ENCODE measurements around the gene NDUFB7.
A peak's percentile ranks its signal among the peaks of the same experiment; 100 is the strongest.

NDUFB7 gene

GRCh38 chr19:14576363-14576762 is 4.5 kb upstream of the NDUFB7 start:
- no peak overlapping the region for H3K14ac ChIP-seq (ENCODE audit: low read length)
- H3K36me3 ChIP-seq (ENCODE audit: control insufficient read depth in 1 of 2, insufficient read depth in 2 of 2, low read length in 2 of 2): no peaks in the 10 kb centered on the region
- H4K8ac ChIP-seq (ENCODE audit: low read depth, low read length): no peak overlapping the region
- H3K23ac ChIP-seq (ENCODE audit: low read length): no peak overlapping the region
- H4K12ac ChIP-seq (ENCODE audit: low read depth, low read length): no peak overlapping the region
- no peak overlapping the region for H3K4ac ChIP-seq (ENCODE audit: low read depth, low read length)
- H3K4me3 ChIP-seq (ENCODE audit: low read depth, low read length): no peak overlapping the region
- no peak overlapping the region for H2AFZ ChIP-seq (ENCODE audit: insufficient read depth, low read length, poor library complexity)
- no peak overlapping the region for H3K9ac ChIP-seq (ENCODE audit: low read length)
- no peak overlapping the region for H2AK5ac ChIP-seq (ENCODE audit: low read length)
- no peak overlapping the region for H3K27ac ChIP-seq (ENCODE audit: low read depth, low read length)
- peaks cover 0 to 2% of the 10 kb centered on the region in 2 experiments for H3K4me1 ChIP-seq (ENCODE audit: control insufficient read depth in 1 of 2, insufficient read depth in 2 of 2, low read length in 2 of 2)
- no peak overlapping the region for H2BK120ac ChIP-seq (ENCODE audit: insufficient read depth, low read length, poor library complexity)
- H3K27me3 ChIP-seq (ENCODE audit: insufficient read depth, low read length): no peaks in the 10 kb centered on the region
- no peak overlapping the region for H3K4me2 ChIP-seq (ENCODE audit: low read length)
- WGBS (ENCODE audit: extremely low coverage, insufficient coverage, insufficient read length): no CpG with 5 or more reads among the region's 8 CpGs
- H3K79me1 ChIP-seq (ENCODE audit: low read length): peaks cover 5% of the 10 kb centered on the region
- no peak for DNase-seq
- peaks cover 5% of the 10 kb centered on the region for H3K79me2 ChIP-seq (ENCODE audit: control insufficient read depth, insufficient read depth, low read length, poor library complexity)
- H3K18ac ChIP-seq (ENCODE audit: low read length): no peak overlapping the region
- no peak overlapping the region for H2BK12ac ChIP-seq (ENCODE audit: low read length)
- no peak overlapping the region for H4K91ac ChIP-seq (ENCODE audit: low read depth, low read length)
- no peak overlapping the region for H2BK5ac ChIP-seq (ENCODE audit: low read depth, low read length, poor library complexity)
- H3K9me3 ChIP-seq (ENCODE audit: insufficient read depth, low read depth, low read length): peaks cover 5% of the 10 kb centered on the region

DNA sequence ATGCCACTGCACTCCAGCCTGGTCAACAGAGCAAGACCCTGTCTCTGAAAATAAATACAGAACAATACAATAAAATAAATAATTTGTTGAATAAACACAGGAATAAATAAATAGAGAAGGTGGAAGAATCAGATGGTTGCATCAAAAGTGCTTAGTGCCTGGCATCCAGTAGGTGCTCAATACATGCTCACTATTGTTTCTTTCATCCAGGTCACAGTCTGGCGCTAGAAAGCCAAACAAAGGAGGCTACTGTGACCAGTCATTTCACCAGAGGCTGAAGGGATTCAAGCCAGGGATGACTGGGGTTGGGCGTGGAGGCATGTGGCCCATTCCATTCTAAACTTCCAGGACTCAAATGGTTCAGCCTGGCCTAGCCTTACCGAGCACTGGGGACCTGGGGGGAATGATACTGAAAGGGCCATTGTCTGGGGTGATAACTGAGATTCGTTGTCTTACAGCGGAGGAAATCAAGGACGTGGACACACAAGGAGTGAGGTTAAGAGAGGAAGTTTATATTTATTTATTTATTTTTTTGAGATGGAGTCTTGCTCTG is 3.6 kb upstream of the NDUFB7 start:
- WGBS (ENCODE audit: extremely low coverage, insufficient coverage, insufficient read length): no CpG with 5 or more reads among the region's 6 CpGs

DNA sequence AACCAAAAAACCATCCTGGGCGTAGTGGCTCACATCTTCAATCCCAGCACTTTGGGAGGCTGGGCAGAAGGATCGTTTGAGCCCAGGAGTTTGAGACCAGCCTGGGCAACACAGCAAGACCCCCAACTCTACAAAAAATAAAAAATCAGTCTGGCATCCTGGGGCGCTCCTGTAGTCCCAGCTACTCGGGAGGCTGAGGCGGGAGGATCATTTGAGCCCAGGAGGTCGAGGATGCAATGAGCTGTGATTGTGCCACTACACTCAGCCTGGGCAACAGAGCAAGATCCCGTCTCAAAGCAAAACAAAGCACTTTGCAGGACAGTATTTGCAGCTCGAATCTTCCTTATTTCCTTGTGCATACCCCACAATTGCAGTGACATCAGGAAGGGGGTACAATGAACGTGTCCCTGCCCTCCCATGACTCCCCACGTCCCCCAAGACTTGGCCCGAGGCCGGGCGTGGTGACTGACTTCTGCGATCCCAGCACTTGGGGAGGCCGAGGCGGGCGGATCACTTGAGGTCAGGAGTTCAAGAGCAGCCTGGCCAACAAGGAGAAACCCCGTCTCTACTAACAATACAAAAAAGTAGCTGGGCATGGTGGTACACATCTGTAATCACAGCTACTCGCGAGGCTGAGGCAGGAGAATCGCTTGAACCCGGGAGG is 870 bp downstream of the NDUFB7 start:
- peaks cover 6 to 7% of the 10 kb centered on the region in 2 experiments for H3K4me1 ChIP-seq (ENCODE audit: control insufficient read depth in 1 of 2, insufficient read depth in 2 of 2, low read length in 2 of 2)
- H4K91ac ChIP-seq (ENCODE audit: low read depth, low read length): peak overlapping the region; percentile 93
- no peak overlapping the region for H3K9ac ChIP-seq (ENCODE audit: low read length)
- peak overlapping the region; percentile 99 for H3K4me3 ChIP-seq (ENCODE audit: low read depth, low read length)
- H3K14ac ChIP-seq (ENCODE audit: low read length): no peak overlapping the region
- DNase-seq: no peak
- no peak overlapping the region for H3K23ac ChIP-seq (ENCODE audit: low read length)
- H2BK120ac ChIP-seq (ENCODE audit: insufficient read depth, low read length, poor library complexity): peak overlapping the region; percentile 79
- H3K36me3 ChIP-seq (ENCODE audit: control insufficient read depth in 1 of 2, insufficient read depth in 2 of 2, low read length in 2 of 2): peaks cover 12 to 18% of the 10 kb centered on the region in 2 experiments
- H3K27me3 ChIP-seq (ENCODE audit: insufficient read depth, low read length): no peaks in the 10 kb centered on the region
- H2AK5ac ChIP-seq (ENCODE audit: low read length): peak overlapping the region; percentile 45
- H3K18ac ChIP-seq (ENCODE audit: low read length): no peak overlapping the region
- no peak overlapping the region for H2AFZ ChIP-seq (ENCODE audit: insufficient read depth, low read length, poor library complexity)
- peaks cover 4% of the 10 kb centered on the region for H3K9me3 ChIP-seq (ENCODE audit: insufficient read depth, low read depth, low read length)
- peak overlapping the region; percentile 68 for H3K4me2 ChIP-seq (ENCODE audit: low read length)
- H3K27ac ChIP-seq (ENCODE audit: low read depth, low read length): no peak overlapping the region
- peaks cover 6% of the 10 kb centered on the region for H3K79me1 ChIP-seq (ENCODE audit: low read length)
- no peak overlapping the region for H2BK12ac ChIP-seq (ENCODE audit: low read length)
- WGBS (ENCODE audit: extremely low coverage, insufficient coverage, insufficient read length): no CpG with 5 or more reads among the region's 22 CpGs
- H4K8ac ChIP-seq (ENCODE audit: low read depth, low read length): peak overlapping the region; percentile 99
- no peak overlapping the region for H2BK5ac ChIP-seq (ENCODE audit: low read depth, low read length, poor library complexity)
- H3K4ac ChIP-seq (ENCODE audit: low read depth, low read length): peak overlapping the region; percentile 85
- H3K79me2 ChIP-seq (ENCODE audit: control insufficient read depth, insufficient read depth, low read length, poor library complexity): peaks cover 10% of the 10 kb centered on the region
- H4K12ac ChIP-seq (ENCODE audit: low read depth, low read length): peak overlapping the region; percentile 97

More for the DNA sequence above, 3.6 kb upstream of the NDUFB7 start:
- Histone ChIP-seq H3K4ac (ENCODE audit: low read depth, low read length) (no peak overlapping the region), H4K8ac (ENCODE audit: low read depth, low read length) (no peak overlapping the region), H3K18ac (ENCODE audit: low read length) (no peak overlapping the region), H3K9ac (ENCODE audit: low read length) (no peak overlapping the region), H2AK5ac (ENCODE audit: low read length) (no peak overlapping the region), H3K4me1 (ENCODE audit: control insufficient read depth in 1 of 2, insufficient read depth in 2 of 2, low read length in 2 of 2) (peaks cover 6 to 7% of the 10 kb centered on the region in 2 experiments), H3K4me2 (ENCODE audit: low read length) (no peak overlapping the region), H3K9me3 (ENCODE audit: insufficient read depth, low read depth, low read length) (peaks cover 3% of the 10 kb centered on the region), H2BK12ac (ENCODE audit: low read length) (no peak overlapping the region), H4K12ac (ENCODE audit: low read depth, low read length) (no peak overlapping the region), H3K27me3 (ENCODE audit: insufficient read depth, low read length) (no peaks in the 10 kb centered on the region), H3K79me1 (ENCODE audit: low read length) (peaks cover 6% of the 10 kb centered on the region), H3K4me3 (ENCODE audit: low read depth, low read length) (no peak overlapping the region), H2AFZ (ENCODE audit: insufficient read depth, low read length, poor library complexity) (no peak overlapping the region), H4K91ac (ENCODE audit: low read depth, low read length) (no peak overlapping the region), H2BK120ac (ENCODE audit: insufficient read depth, low read length, poor library complexity) (no peak overlapping the region), H3K14ac (ENCODE audit: low read length) (no peak overlapping the region), H3K36me3 (ENCODE audit: control insufficient read depth in 1 of 2, insufficient read depth in 2 of 2, low read length in 2 of 2) (no peaks in the 10 kb centered on the region), H3K79me2 (ENCODE audit: control insufficient read depth, insufficient read depth, low read length, poor library complexity) (peaks cover 10% of the 10 kb centered on the region), H2BK5ac (ENCODE audit: low read depth, low read length, poor library complexity) (no peak overlapping the region), H3K27ac (ENCODE audit: low read depth, low read length) (no peak overlapping the region), H3K23ac (ENCODE audit: low read length) (no peak overlapping the region)
- no peak for DNase-seq

DNA sequence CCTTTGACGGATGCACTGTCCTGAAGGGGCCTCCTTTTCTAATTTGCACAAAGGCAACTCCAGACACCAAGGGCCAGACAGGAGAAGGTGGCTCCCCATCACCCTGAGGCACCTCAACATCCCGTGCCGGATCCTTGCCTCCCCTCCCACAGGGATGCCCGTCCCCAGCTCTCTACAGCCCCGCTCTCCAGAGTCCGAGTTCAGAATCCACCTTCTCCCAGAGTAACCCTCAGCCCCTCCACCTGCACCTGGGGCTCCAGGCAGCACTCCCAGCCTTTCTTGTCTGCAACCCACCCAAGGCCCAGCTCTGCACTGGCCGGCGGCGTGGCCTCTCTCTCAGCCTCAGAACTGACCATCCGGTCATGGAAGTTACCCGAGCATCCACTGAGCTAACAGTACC is 4.8 kb downstream of the NDUFB7 start:
- no peak overlapping the region for H3K9ac ChIP-seq (ENCODE audit: low read length)
- H3K36me3 ChIP-seq (ENCODE audit: control insufficient read depth in 1 of 2, insufficient read depth in 2 of 2, low read length in 2 of 2): peaks cover 31 to 42% of the 10 kb centered on the region in 2 experiments
- H3K18ac ChIP-seq (ENCODE audit: low read length): no peak overlapping the region
- no peak overlapping the region for H4K12ac ChIP-seq (ENCODE audit: low read depth, low read length)
- no peaks in the 10 kb centered on the region for H3K27me3 ChIP-seq (ENCODE audit: insufficient read depth, low read length)
- H3K27ac ChIP-seq (ENCODE audit: low read depth, low read length): no peak overlapping the region
- no peak for DNase-seq
- H2BK120ac ChIP-seq (ENCODE audit: insufficient read depth, low read length, poor library complexity): no peak overlapping the region
- H3K79me1 ChIP-seq (ENCODE audit: low read length): peaks cover 6% of the 10 kb centered on the region
- no peak overlapping the region for H2AFZ ChIP-seq (ENCODE audit: insufficient read depth, low read length, poor library complexity)
- no peak overlapping the region for H4K8ac ChIP-seq (ENCODE audit: low read depth, low read length)
- peaks cover 10% of the 10 kb centered on the region for H3K79me2 ChIP-seq (ENCODE audit: control insufficient read depth, insufficient read depth, low read length, poor library complexity)
- H3K4me2 ChIP-seq (ENCODE audit: low read length): no peak overlapping the region
- peaks cover 4% of the 10 kb centered on the region for H3K9me3 ChIP-seq (ENCODE audit: insufficient read depth, low read depth, low read length)
- no peak overlapping the region for H3K14ac ChIP-seq (ENCODE audit: low read length)
- H2BK5ac ChIP-seq (ENCODE audit: low read depth, low read length, poor library complexity): no peak overlapping the region
- no peak overlapping the region for H2BK12ac ChIP-seq (ENCODE audit: low read length)
- no peak overlapping the region for H3K4ac ChIP-seq (ENCODE audit: low read depth, low read length)
- H4K91ac ChIP-seq (ENCODE audit: low read depth, low read length): no peak overlapping the region
- H2AK5ac ChIP-seq (ENCODE audit: low read length): no peak overlapping the region
- H3K23ac ChIP-seq (ENCODE audit: low read length): no peak overlapping the region
- H3K4me1 ChIP-seq (ENCODE audit: control insufficient read depth in 1 of 2, insufficient read depth in 2 of 2, low read length in 2 of 2): peaks cover 5 to 6% of the 10 kb centered on the region in 2 experiments
- no CpG with 5 or more reads among the region's 11 CpGs for WGBS (ENCODE audit: extremely low coverage, insufficient coverage, insufficient read length)
- no peak overlapping the region for H3K4me3 ChIP-seq (ENCODE audit: low read depth, low read length)
